IPS-NIHi7 (cell line): ENCODE data around the gene DRAXIN.

Experiments
- DNase-seq: peaks from one replicate; pipeline ENCODE4 v3.0.0; 2012; ENCODE audit warnings: mixed read lengths; ENCODE audit errors: extremely low spot score

Gene DRAXIN

DNA sequence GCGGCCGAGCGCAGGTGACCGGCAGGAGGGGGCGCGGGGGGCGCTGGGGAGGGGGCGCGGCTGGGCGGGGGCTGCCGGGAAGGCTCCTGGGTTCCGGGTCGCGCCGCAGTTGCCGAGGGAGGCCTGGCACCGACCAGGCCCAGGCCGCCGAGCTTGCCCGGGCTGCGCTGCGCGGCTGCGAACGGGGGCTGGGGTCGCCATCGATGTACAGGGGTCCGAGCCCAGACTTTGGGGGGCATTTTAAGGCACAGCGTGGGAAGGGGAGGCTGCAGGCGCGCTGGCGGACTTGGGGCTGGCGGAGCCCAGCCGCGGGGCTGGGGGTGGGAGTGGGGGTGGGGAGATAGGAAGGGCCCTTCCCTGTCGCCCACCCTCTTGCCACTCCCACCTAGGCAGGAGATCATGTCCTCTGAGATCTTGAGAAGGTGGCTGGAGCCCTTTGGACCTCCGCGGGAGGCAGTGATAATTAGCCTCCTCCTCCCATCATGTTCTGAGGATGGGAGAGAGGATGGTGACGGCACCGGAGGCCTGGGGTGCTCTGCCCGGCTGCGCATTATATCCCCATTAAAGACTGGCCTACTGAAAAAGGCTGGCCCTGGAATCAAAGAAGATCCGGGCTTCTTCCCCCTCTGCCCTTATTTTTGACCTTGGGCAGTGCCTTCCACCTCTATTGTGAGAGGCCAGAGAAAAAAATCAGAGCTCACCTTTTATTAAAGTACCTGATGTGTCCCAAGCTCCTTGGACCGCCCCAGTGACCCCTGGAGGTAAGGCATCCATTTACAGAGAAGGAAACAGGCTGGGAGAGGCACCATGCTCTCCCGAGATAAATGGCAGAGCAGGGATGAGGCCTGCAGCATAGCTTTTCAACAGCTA is 36.3 kb upstream of the DRAXIN start:
- no peak for DNase-seq

- no peak for DNase-seq
Observed at GRCh38 chr1:11657654-11658053, 33.9 kb upstream of the DRAXIN start.

DNA sequence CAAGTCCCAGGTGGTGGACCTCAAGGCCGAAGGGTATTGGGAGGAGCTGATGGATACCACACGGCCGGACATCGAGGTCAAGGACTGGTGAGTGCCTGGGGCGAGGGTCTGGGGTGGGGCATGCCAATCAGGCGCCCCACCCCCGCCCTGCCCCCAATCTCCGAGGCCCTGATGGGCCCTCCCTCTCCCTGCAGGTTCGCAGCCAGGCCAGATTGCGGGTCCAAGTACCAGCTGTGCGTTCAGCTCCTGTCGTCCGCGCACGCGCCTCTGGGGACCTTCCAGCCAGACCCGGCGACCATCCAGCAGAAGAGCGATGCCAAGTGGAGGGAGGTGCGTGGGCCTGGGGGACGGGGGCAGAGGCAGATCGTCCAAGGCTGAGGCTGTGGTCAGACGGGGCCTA is 33.0 kb upstream of the DRAXIN start:
- no peak for DNase-seq

DNA sequence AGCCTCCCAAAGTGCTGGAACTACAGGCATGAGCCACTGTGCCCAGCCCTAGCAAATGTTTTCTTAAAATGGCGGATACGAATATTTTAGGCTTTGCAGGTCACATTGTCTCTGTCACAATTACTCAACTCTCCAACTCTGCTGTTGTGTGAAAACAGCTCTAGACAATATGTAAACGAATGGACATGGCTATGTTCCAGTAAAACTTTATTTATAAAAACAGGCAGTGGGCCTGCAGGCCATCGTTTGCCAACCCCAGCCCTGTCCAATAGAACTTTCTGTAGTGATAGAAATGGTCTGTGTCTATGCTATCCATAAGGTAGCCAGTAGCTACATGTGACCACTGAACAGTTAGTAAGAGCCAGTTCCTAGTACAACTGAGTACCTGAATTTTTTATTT is 31.8 kb upstream of the DRAXIN start:
- DNase-seq: no peak

DNA sequence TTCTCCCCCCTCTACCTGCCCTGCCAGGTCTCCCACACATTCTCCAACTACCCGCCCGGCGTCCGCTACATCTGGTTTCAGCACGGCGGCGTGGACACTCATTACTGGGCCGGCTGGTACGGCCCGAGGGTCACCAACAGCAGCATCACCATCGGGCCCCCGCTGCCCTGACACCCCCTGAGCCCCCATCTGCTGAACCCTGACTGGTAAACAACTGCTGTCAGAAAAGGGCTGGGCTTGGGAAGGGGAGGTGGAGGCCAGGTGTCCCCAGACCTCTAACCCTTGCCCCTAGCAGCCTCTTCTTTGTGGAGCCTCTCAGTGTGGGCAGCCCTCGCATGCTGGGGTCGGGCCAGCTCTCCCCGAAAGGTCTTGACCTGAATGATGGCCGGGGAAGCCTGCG is 30.4 kb upstream of the DRAXIN start:
- no peak for DNase-seq

GRCh38 chr1:11664336-11665065 is 27.0 kb upstream of the DRAXIN start:
- peak; percentile 51 for DNase-seq

- DNase-seq: no peak
Observed at GRCh38 chr1:11668516-11668915, 23.0 kb upstream of the DRAXIN start.

DNA sequence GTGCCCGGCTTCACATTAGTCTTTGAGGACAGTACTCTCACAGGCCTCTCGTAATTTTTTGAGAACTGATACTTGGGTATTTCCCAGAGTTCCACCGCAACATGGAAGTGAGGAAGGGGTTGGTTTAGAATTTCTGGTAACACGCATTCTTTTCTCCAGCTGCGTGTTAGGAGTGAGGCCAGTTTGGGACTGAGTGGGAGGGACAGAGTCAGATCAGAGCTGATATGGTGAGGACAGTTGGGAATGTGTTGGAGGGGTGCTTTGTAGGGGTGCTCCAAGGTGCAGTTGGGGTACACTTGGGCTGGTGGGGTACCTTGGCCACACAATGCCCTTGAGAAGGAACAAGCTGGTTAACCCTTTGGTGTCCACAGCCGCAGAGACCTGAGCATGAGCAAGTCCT is 20.8 kb upstream of the DRAXIN start:
- no peak for DNase-seq

DNA sequence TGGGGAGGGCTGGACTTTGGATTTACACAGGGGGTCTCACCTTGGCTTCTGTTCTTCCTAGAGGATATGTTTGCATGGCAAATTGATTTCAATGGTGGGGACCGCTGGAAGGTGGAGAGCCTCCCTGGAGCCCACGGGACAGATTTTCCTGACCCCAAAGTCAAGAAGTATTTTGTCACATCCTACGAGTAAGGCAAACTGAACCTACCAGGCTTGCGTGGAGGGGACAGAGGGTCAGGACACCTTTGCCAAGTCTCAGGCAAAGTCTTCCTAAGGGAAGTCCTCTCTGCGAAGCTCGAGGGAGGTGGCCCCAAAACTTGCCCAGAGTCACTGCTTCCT is 20.3 kb upstream of the DRAXIN start:
- DNase-seq: no peak

- DNase-seq: no peak
Observed at GRCh38 chr1:11671544-11672286, 19.8 kb upstream of the DRAXIN start.

GRCh38 chr1:11673089-11673769 is 18.3 kb upstream of the DRAXIN start:
- DNase-seq: no peak

DNA sequence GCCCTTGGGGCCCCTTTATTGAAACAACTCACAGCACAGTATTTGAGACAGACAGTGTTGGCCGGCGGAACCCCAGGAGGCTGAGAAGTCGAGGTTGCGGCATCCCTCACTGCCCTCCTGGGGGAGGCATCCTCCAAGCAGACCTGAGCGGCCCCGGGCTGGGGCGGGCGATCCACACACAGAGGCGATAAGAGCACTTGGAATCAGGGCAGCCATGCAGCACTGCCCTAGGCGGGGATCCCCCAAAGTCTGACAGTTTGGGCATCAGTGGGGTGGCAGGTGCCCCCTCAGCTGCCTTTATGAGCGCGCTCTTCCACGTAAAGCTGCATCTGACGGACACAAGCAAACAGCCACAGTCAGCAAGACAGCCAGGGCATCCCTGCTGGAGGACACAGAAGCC is 17.0 kb upstream of the DRAXIN start:
- no peak for DNase-seq

GRCh38 chr1:11675325-11675724 is 16.2 kb upstream of the DRAXIN start:
- DNase-seq: no peak

DNA sequence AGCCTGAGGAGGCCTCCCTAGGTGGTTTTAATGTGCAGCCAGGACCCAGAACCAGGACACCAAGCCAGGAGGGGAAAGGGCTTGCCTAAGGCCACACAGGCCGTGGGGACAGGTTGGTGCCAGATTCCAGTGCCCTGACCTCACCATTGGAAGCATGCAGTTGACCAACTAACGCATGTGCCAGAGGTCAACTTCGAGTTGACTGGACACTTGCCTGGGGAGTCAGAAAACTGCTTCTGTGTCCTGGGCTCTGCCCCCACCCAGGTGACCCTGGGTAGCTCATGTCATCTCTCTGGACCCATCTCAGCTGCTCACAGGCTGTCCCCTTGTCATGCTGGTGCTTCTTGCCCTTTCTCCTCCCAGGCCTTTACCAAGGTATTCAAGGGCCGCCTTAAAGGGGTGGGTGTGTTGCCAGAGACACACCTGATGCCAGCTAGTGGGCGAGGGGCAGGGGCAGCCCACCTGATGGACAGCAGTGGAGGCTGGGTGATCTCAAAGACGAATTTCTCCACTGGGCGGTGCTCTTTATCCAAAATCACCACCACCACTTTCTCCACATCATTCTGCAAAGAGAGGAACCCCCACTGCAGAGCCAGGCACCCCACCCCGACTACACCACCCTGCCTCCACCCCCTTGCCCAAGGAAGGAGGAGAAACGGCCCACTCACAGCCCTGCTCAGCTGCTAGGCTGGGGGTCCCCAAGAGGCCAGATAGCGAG is 15.0 kb upstream of the DRAXIN start:
- DNase-seq: no peak

DNA sequence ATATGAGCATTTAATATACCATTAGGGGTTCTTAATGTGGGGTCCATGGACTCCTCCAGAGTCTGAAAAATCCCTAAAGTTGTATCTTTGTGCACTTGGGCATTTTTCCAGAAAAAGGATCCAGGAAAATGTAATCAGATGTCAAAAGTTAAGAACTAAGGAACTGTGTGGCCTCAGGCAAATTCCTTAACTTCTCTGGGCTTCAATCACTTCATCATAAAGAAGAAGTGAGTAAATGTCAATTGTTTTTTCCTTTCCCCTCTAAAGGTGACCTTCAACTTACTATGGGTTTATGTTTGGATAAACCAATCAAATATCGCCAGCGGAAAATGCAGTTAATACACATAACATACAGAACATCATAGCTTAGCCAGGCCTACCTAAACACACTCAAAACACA is 13.1 kb upstream of the DRAXIN start:
- DNase-seq: no peak

DNA sequence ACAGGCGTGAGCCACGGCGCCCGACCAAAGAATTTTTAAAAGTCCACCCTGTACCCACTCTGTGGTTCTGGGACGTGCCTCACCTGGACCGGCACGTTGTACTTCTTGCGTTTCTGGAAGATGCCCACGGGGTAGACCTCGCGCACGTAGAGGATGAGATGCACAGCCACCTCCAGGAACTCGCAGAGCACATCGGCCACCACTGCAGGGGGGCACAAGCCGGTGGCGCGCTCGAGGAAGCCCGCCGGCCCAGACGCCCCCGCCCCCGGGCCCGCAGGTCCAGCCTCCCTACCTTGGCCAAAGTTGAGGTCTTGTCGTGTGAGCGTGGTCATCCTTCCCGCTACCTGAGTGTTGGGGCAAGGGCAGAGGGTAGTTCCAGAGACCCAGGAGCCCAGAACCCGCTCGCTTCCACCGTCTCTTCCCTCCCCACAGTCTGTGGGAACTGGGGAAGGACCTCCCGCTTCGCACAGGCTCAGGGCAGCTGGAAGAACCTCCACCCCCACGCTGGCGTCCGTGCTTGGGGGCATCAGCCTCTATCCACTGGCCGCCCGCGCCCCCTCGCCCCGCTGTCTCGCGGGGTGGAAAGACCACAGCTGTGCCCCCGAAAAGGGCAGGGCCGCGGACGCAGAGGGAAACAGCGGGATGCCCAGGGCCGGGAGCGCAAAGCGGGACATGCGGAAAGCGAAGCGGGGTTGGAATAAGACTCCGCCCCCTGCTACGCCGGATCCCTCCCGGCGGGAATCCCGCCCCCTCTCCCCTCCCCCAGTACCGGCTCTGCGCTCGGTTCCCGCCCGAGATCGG is 11.0 kb upstream of the DRAXIN start:
- no peak for DNase-seq

- peak; percentile 92 for DNase-seq
Observed at GRCh38 chr1:11681071-11681771, 10.3 kb upstream of the DRAXIN start, which contains the start of gene MAD2L2. Gene MAD2L2, minus strand, starts transcription at chr1:11681148. Its CDS starts 547 bp downstream, at chr1:11680601.

DNA sequence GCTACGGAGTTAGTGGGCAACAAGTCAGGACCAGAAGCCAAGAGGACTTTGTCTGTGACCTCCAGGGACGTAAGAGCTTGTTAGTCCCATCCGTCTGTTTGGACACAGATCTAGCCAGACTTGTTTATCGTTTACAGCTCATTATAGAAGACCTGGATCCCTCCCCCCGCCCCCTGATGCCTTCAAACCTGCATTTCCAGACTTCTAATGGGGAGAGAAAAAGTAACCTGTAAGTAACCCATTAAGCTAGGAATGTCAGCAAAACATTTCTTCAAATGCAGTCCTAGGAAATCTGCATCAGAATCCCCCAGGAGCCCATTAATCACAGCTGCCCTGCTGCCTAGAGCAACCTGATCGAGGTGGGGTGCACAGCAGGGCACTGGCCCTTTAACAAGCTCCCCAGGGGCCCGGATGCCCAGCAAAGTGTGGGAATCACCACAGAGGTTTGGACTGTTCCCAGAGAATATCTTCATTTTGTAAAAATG is 9.2 kb upstream of the DRAXIN start:
- DNase-seq: peak; percentile 69

GRCh38 chr1:11682799-11683198 is 8.7 kb upstream of the DRAXIN start:
- DNase-seq: no peak

- DNase-seq: no peak
Observed at GRCh38 chr1:11684070-11684469, 7.4 kb upstream of the DRAXIN start.
